ENCODE results near the gene ADAMTS2. TPM values are rescaled to one million over a fixed set of nuclear protein-coding genes. Genes with fewer than 3 reads are reported as not detected.

Gene ADAMTS2
- total and polyA plus RNA-seq, 5 donors from 2014 or later = 0.03 TPM; not detected in 4

DNA sequence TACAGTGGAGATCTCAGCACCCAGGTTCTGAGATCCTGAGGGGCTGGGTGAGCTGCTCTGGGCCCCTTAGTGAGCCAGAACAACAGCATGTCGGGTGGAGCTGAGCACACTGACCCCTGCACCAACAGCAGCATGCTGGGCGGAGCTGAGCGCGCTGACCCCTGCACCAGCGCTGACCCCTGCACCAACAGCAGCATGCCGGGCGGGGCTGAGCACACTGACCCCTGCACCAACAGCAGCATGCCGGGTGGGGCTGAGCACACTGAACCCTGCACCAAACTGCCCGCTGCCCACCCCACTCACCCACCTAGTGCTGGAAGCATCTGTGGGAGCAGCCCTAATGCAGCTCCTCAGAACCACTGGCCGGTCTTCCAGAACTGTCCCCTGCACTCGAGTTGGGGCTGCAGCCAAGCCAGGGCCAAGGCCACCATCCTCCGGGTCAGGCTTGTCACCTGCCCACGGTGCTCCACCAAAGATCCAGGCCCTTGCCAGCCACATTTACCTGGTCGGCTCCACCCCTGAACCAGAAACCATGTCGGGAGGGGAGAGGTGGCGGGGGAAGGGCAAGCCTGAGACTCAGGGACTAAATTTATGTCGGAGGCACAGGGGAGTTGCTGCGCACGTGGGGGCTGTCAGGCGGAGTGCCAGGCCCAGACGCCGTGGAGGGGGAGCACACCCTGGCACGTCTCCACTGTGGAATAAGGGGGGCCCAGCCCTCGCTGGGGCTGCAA is 80.3 kb downstream of the ADAMTS2 start:
- no peak for ATAC-seq (ENCODE audit: low read depth in 2 of 2)
- peaks cover 6% of the 10 kb centered on the region for H3K27me3 Mint-ChIP-seq
- H3K27ac Mint-ChIP-seq = no peak overlapping the region
- no peaks in the 10 kb centered on the region for H3K4me1 Mint-ChIP-seq
- Histone ChIP-seq H3K27me3 (ENCODE audit: control insufficient read depth, insufficient read depth, low read length) (no peaks in the 10 kb centered on the region), H3K4me3 (ENCODE audit: low read depth, low read length) (no peak overlapping the region), H3K27ac (ENCODE audit: insufficient read depth, low read length, poor library complexity, severe bottlenecking) (no peak overlapping the region), H3K36me3 (ENCODE audit: control insufficient read depth, insufficient read depth, low read length) (no peaks in the 10 kb centered on the region), H3K9me3 (ENCODE audit: control insufficient read depth in 2 of 2, low read length in 2 of 2) (no peaks in the 10 kb centered on the region), H3K4me1 (ENCODE audit: control insufficient read depth, insufficient read depth, low read length, poor library complexity, severe bottlenecking) (no peaks in the 10 kb centered on the region)
- H3K9me3 Mint-ChIP-seq = no peaks in the 10 kb centered on the region
- no peaks in the 10 kb centered on the region for H3K36me3 Mint-ChIP-seq
- no peak for DNase-seq
- no peak overlapping the region for H3K4me3 Mint-ChIP-seq

DNA sequence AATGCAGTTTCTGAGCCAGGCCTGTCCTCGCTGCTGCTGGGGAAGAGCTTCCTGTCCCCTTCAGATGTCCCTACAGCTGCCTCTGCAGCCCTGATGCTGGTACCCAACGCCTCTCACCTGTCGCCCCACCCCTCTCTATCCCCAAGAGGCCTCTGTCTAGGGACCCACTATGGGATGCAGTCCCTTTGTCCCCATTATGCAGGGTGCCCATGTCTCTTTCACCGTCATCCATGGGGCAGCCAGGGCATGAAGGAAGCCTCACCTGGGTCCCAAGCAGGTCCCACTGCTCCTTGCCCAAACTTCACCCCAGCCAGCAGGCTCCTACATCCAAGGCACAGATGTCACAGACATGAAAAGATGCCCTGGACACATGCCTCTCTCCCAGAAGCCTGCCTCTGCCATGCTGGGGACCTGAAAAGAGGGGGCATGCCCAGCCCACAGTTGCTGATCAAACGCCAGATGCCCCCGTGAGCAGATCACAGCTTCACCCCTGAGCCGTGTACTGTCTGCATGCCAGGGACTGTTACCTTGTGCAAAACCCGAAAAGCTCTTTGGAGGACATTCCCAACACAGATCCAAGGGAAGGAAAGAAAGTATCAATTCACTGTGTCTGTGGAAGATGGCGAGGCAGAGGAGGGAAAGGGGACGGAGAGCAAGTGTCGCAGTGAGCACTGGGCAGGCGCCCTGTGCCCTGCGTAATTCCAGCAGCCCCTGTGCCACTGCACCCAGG is 81.0 kb downstream of the ADAMTS2 start:
- Histone ChIP-seq H3K36me3 (ENCODE audit: control insufficient read depth, insufficient read depth, low read length) (no peaks in the 10 kb centered on the region), H3K4me3 (ENCODE audit: low read depth, low read length) (no peak overlapping the region), H3K27ac (ENCODE audit: insufficient read depth, low read length, poor library complexity, severe bottlenecking) (no peak overlapping the region), H3K4me1 (ENCODE audit: control insufficient read depth, insufficient read depth, low read length, poor library complexity, severe bottlenecking) (no peaks in the 10 kb centered on the region), H3K9me3 (ENCODE audit: control insufficient read depth in 2 of 2, low read length in 2 of 2) (no peaks in the 10 kb centered on the region), H3K27me3 (ENCODE audit: control insufficient read depth, insufficient read depth, low read length) (no peaks in the 10 kb centered on the region)
- Mint-ChIP-seq H3K27ac (no peak overlapping the region), H3K4me1 (no peaks in the 10 kb centered on the region), H3K4me3 (no peak overlapping the region), H3K36me3 (no peaks in the 10 kb centered on the region), H3K9me3 (no peaks in the 10 kb centered on the region), H3K27me3 (peaks cover 6% of the 10 kb centered on the region)
- DNase-seq (no peak), ATAC-seq (ENCODE audit: low read depth in 2 of 2) (no peak)

DNA sequence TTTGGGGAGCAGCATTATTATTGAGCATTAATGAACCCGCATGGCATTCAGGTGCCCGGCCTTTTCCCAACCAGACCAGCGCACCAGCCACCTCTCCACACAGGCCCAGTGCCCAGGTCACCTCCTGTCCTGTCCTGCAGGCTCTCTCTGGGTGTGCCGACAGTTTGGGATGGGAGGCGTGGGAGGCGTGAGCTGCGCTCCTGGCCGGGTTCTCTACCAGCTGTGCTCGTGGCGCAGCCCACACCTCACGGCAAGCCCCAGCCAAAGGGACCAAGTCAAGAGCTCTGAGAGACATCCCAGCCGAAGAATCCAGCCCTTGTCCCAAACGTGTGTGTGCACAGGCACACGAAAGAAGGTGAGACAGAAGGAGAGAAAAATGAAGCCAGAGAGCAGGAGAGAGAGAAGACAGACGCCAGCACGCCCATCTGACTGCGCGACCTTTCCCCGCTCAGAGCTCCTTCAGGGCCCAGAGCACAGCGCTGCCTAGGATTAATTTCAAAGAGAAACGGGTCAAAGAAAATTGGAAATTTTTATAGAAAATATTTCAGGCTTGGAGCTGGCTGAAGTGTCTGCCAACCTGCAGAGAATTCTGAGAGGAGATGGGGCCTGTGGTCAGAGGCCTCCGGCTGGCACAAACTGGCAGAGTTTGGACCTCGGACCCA is 81.7 kb downstream of the ADAMTS2 start:
- H3K4me3 Mint-ChIP-seq = no peak overlapping the region
- H3K4me3 ChIP-seq (ENCODE audit: low read depth, low read length) = no peak overlapping the region
- H3K27ac Mint-ChIP-seq = no peak overlapping the region
- DNase-seq (no peak), ATAC-seq (ENCODE audit: low read depth in 2 of 2) (no peak)
- no peaks in the 10 kb centered on the region for H3K9me3 ChIP-seq (ENCODE audit: control insufficient read depth in 2 of 2, low read length in 2 of 2)
- no peaks in the 10 kb centered on the region for H3K36me3 Mint-ChIP-seq
- peaks cover 6% of the 10 kb centered on the region for H3K27me3 Mint-ChIP-seq
- no peaks in the 10 kb centered on the region for H3K27me3 ChIP-seq (ENCODE audit: control insufficient read depth, insufficient read depth, low read length)
- no peaks in the 10 kb centered on the region for H3K4me1 Mint-ChIP-seq
- H3K4me1 ChIP-seq (ENCODE audit: control insufficient read depth, insufficient read depth, low read length, poor library complexity, severe bottlenecking) = no peaks in the 10 kb centered on the region
- H3K27ac ChIP-seq (ENCODE audit: insufficient read depth, low read length, poor library complexity, severe bottlenecking) = no peak overlapping the region
- no peaks in the 10 kb centered on the region for H3K36me3 ChIP-seq (ENCODE audit: control insufficient read depth, insufficient read depth, low read length)
- no peaks in the 10 kb centered on the region for H3K9me3 Mint-ChIP-seq

DNA sequence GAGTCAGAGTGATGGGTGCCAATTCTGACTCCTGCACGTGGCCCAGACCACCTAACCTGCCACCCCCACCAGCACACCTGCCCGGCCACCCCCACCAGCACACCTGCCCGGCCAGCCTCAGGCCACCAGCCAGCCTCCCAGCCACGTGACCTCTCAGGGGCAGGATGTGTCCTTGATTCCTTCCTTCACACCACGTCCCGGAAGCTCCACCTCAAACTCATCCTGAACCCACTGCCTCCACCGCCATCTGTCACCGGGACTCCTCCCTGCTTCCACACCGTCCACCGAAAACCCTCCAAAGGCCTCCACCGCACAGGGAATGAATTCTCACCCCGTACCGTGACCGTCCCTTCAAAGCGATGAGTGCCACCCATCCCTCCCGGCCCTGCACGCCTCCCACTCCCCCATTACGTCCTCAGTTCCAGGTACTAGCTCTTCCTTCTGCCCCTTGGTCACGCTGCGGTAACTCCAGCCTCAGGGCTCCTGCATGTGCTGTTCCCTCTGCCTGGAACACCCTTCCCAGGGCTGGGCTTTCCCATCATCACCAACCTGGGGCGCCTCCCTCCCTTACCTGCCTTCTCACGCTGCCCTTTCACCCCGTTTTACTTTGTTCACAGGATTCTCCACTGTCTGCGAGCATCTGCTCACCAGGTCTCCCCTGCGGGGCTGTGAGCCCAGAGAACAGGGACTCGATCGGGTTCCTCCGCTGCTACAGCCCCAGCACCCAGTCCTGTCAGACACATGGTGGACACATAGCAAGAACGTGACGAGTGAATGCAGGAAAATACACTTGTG is 82.9 kb downstream of the ADAMTS2 start:
- Mint-ChIP-seq H3K4me3 (no peak overlapping the region), H3K27me3 (peaks cover 6% of the 10 kb centered on the region), H3K9me3 (no peaks in the 10 kb centered on the region), H3K36me3 (no peaks in the 10 kb centered on the region), H3K27ac (no peak overlapping the region), H3K4me1 (no peaks in the 10 kb centered on the region)
- Histone ChIP-seq H3K9me3 (ENCODE audit: control insufficient read depth in 2 of 2, low read length in 2 of 2) (no peaks in the 10 kb centered on the region), H3K4me1 (ENCODE audit: control insufficient read depth, insufficient read depth, low read length, poor library complexity, severe bottlenecking) (no peaks in the 10 kb centered on the region), H3K4me3 (ENCODE audit: low read depth, low read length) (no peak overlapping the region), H3K36me3 (ENCODE audit: control insufficient read depth, insufficient read depth, low read length) (no peaks in the 10 kb centered on the region), H3K27me3 (ENCODE audit: control insufficient read depth, insufficient read depth, low read length) (no peaks in the 10 kb centered on the region), H3K27ac (ENCODE audit: insufficient read depth, low read length, poor library complexity, severe bottlenecking) (no peak overlapping the region)
- no peak for ATAC-seq (ENCODE audit: low read depth in 2 of 2)
- DNase-seq = no peak

DNA sequence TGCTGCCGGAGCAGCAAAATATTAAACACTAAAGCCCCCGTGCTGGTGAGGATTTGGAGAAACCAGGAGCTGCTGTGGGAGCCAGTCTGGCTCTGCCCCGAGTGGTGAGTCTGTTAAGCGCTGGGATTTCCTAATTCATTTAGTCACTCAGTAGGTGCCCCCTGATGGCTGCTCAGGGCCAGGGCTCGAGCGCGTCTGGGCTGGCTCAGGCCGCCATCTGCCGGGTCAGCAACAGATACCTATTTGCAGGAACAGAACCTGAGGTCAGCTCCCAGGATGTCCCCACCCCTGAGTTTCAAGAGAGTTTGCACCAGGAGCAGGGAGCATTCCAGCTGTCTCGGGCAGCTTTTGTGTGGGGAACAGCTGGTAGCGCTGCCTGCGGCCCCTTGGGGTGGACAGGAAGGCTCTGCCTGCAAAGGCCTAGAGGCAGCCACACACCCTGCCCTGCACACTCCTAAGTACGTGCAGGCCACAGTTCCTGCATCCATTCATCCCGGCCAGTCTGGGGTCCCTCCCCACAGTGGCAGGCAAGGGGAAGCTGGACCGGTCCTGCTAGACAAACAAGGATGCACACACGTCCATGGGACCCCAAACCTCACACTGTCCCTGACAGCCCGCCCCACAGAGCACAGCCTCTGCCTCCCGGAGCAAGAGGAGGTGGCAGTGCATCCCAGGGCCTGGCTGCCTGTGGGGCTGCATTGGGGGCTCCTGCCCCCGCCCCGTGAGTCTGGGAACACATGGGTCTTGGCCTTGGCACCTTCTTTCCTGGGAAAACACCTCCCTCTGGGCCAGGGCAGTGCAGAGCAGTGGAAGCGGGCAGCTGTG is 83.7 kb downstream of the ADAMTS2 start:
- H3K4me3 ChIP-seq (ENCODE audit: low read depth, low read length) = no peak overlapping the region
- no peak for DNase-seq
- H3K4me1 ChIP-seq (ENCODE audit: control insufficient read depth, insufficient read depth, low read length, poor library complexity, severe bottlenecking) = no peaks in the 10 kb centered on the region
- no peak overlapping the region for H3K4me3 Mint-ChIP-seq
- H3K9me3 ChIP-seq (ENCODE audit: control insufficient read depth in 2 of 2, low read length in 2 of 2) = no peaks in the 10 kb centered on the region
- no peaks in the 10 kb centered on the region for H3K36me3 Mint-ChIP-seq
- no peaks in the 10 kb centered on the region for H3K9me3 Mint-ChIP-seq
- H3K27me3 ChIP-seq (ENCODE audit: control insufficient read depth, insufficient read depth, low read length) = no peaks in the 10 kb centered on the region
- H3K4me1 Mint-ChIP-seq = no peaks in the 10 kb centered on the region
- no peaks in the 10 kb centered on the region for H3K36me3 ChIP-seq (ENCODE audit: control insufficient read depth, insufficient read depth, low read length)
- H3K27me3 Mint-ChIP-seq = peaks cover 6% of the 10 kb centered on the region
- peak in 1 of 2 donors; percentile 28 for ATAC-seq (ENCODE audit: low read depth in 2 of 2)
- no peak overlapping the region for H3K27ac ChIP-seq (ENCODE audit: insufficient read depth, low read length, poor library complexity, severe bottlenecking)
- no peak overlapping the region for H3K27ac Mint-ChIP-seq

DNA sequence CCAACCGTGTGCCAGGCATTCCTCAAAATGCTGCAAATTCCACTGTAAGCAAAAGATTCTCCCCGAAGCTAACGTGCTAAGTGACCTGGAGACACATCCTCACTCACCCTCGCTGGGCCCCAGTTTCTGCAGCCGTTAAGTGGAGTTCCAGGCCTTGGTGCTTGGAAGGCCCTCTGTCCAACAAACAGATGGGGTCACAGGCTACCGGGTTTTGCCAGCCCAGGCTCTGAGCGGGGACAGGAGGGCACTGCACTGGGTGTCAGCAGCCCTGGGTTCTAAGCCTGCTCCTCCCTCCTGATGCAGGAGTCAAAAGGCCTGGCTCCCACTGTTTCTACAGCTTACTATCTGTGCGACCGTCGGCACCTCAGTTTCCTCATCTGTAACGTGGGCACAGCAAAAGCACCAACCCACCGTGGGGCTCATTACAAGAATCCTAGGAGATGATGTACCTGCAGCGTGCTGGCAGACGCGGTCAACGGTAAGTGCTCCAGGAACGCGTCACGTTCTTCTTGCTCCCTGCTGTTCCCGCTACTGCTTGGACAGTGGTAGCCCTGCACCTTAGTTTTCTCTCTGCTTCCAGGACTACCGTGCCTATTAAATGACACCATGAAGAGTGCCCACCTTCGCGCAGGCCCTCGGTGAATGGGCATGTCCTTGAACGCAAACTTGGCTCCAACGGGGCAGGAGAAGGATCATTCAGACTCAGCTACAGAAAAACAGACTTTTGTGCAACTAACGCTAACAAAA is 84.8 kb downstream of the ADAMTS2 start:
- Mint-ChIP-seq H3K4me3 (no peak overlapping the region), H3K4me1 (no peaks in the 10 kb centered on the region), H3K27ac (no peak overlapping the region), H3K9me3 (no peaks in the 10 kb centered on the region), H3K27me3 (peaks cover 6% of the 10 kb centered on the region), H3K36me3 (no peaks in the 10 kb centered on the region)
- H3K4me3 ChIP-seq (ENCODE audit: low read depth, low read length) = no peak overlapping the region
- H3K27me3 ChIP-seq (ENCODE audit: control insufficient read depth, insufficient read depth, low read length) = no peaks in the 10 kb centered on the region
- DNase-seq = no peak
- H3K9me3 ChIP-seq (ENCODE audit: control insufficient read depth in 2 of 2, low read length in 2 of 2) = no peaks in the 10 kb centered on the region
- no peak overlapping the region for H3K27ac ChIP-seq (ENCODE audit: insufficient read depth, low read length, poor library complexity, severe bottlenecking)
- no peaks in the 10 kb centered on the region for H3K36me3 ChIP-seq (ENCODE audit: control insufficient read depth, insufficient read depth, low read length)
- no peaks in the 10 kb centered on the region for H3K4me1 ChIP-seq (ENCODE audit: control insufficient read depth, insufficient read depth, low read length, poor library complexity, severe bottlenecking)
- ATAC-seq (ENCODE audit: low read depth in 2 of 2) = no peak

Data from CD4-positive, CD25-positive, alpha-beta regulatory T cell (primary cell).